Measurements from ENCODE around the gene ENTPD7.

ENTPD7 gene

DNA sequence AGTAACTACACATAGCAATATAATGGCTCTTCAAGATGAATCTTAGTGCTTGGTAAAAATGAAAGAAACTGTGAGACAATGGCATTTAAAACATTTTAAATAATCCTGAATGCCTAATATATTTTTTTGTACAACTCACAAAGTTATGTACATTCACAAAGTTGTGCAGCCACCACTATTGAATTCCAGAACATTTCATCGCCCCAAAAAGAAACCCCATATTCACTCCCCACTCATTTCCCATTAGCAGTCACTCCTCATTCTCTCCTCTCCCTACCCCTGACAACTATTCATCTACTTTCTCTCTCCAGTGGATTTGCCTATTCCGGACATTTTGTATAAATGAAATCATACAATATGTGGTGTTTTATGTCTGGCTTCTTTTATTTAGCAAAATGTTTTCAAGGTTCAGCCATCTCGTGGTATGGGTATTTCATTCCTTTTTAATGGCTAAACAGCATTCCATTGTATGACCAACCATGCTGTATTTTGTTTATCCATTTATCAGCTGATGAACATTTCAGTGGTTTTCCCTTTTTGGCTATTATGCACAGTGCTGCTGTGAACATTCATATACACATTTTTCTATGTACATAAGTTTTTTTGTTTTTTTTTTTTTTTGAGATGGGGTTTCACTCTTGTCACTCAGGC, 34.7 kb downstream of the ENTPD7 start:
- no peak overlapping the region for H3K27ac ChIP-seq (ENCODE audit: low read depth, low read length, severe bottlenecking)
- no peaks in the 10 kb centered on the region for H3K9me3 ChIP-seq (ENCODE audit: control insufficient read depth, low read length)
- peaks cover 58% of the 10 kb centered on the region for H3K36me3 ChIP-seq (ENCODE audit: control insufficient read depth, insufficient read depth, low read length)
- WGBS, 2 experiments (ENCODE audit: insufficient coverage in 2 of 2) = 94 to 100% methylated on average over 1 to 2 of the region's 3 CpGs
- no peaks in the 10 kb centered on the region for H3K4me1 ChIP-seq (ENCODE audit: control insufficient read depth, insufficient read depth, low read length, poor library complexity, severe bottlenecking)
- H3K4me3 ChIP-seq (ENCODE audit: extremely low read depth, insufficient read depth, low read length, poor library complexity, severe bottlenecking) = no peak overlapping the region

- Histone ChIP-seq H3K9me3 (ENCODE audit: control insufficient read depth, low read length) (no peaks in the 10 kb centered on the region), H3K36me3 (ENCODE audit: control insufficient read depth, insufficient read depth, low read length) (peaks cover 68% of the 10 kb centered on the region), H3K27ac (ENCODE audit: low read depth, low read length, severe bottlenecking) (no peak overlapping the region), H3K4me1 (ENCODE audit: control insufficient read depth, insufficient read depth, low read length, poor library complexity, severe bottlenecking) (no peaks in the 10 kb centered on the region), H3K4me3 (ENCODE audit: extremely low read depth, insufficient read depth, low read length, poor library complexity, severe bottlenecking) (no peak overlapping the region)
- 86 to 100% methylated on average over 1 to 5 of the region's 6 CpGs for WGBS, 2 experiments (ENCODE audit: insufficient coverage in 2 of 2)
Observed at GRCh38 chr10:99695761-99696160, 36.5 kb downstream of the ENTPD7 start.

- peaks cover 72% of the 10 kb centered on the region for H3K36me3 ChIP-seq (ENCODE audit: control insufficient read depth, insufficient read depth, low read length)
- H3K4me1 ChIP-seq (ENCODE audit: control insufficient read depth, insufficient read depth, low read length, poor library complexity, severe bottlenecking) = no peaks in the 10 kb centered on the region
- H3K4me3 ChIP-seq (ENCODE audit: extremely low read depth, insufficient read depth, low read length, poor library complexity, severe bottlenecking) = no peak overlapping the region
- H3K27ac ChIP-seq (ENCODE audit: low read depth, low read length, severe bottlenecking) = no peak overlapping the region
- WGBS, 2 experiments (ENCODE audit: insufficient coverage in 2 of 2) = 82 to 99% methylated on average over 3 to 7 of the region's 8 CpGs
- H3K9me3 ChIP-seq (ENCODE audit: control insufficient read depth, low read length) = no peaks in the 10 kb centered on the region
Observed at GRCh38 chr10:99698504-99699080, 39.3 kb downstream of the ENTPD7 start.

DNA sequence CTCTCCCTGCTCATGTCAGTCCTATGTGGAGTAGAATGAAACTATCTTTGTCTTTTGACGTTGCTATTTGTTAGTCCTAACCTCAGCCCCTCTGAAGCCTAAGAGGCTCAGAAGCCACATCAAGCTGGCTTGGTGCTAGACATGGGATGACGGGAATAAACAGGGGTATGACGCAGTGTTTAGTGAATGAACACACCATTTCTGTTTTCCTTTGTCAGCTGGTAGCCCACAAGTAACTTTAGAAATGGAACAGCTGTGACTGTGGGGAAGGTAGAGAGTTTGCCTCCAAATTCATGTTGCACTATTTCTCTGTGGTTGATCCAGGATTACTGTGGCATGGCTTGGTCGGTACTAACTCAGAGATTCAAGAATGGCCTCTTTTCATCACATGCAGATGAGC, 41.3 kb downstream of the ENTPD7 start:
- 96 to 100% methylated on average over 3 to 4 of the region's 4 CpGs for WGBS, 2 experiments (ENCODE audit: insufficient coverage in 2 of 2)
- Histone ChIP-seq H3K9me3 (ENCODE audit: control insufficient read depth, low read length) (no peaks in the 10 kb centered on the region), H3K27ac (ENCODE audit: low read depth, low read length, severe bottlenecking) (no peak overlapping the region), H3K36me3 (ENCODE audit: control insufficient read depth, insufficient read depth, low read length) (peaks cover 86% of the 10 kb centered on the region), H3K4me1 (ENCODE audit: control insufficient read depth, insufficient read depth, low read length, poor library complexity, severe bottlenecking) (no peaks in the 10 kb centered on the region), H3K4me3 (ENCODE audit: extremely low read depth, insufficient read depth, low read length, poor library complexity, severe bottlenecking) (no peak overlapping the region)

DNA sequence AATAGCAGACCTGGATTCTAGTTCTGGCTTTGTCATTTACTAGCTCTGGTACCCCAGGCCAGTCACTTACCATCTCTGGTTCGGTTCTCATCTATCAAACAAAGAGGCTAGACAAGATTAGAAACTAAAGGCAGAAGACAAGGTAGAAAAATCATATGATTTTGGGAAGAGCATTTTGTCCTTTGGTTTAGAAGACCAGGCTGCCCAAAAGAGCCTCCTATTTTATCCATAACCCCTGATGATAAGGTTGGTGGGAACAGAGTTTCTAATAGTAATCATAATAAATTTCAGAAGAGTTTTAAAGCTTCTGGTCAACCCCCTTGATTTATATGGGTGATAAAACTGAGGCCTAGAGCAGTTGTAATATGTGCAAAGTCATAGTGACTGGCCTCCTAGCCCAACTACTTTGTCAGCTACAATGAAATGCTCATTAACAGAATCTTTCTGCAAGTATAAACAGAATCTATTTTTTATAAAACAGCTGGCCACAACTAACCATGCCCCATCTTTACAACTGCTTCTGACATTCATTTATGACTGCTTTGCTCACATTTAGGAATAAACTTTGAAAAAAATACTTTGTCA, 49.2 kb downstream of the ENTPD7 start:
- H3K9me3 ChIP-seq (ENCODE audit: control insufficient read depth, low read length) = no peaks in the 10 kb centered on the region
- no peak overlapping the region for H3K27ac ChIP-seq (ENCODE audit: low read depth, low read length, severe bottlenecking)
- no CpG with 5 or more reads among the region's 1 CpG for WGBS, 2 experiments (ENCODE audit: insufficient coverage in 2 of 2)
- H3K4me1 ChIP-seq (ENCODE audit: control insufficient read depth, insufficient read depth, low read length, poor library complexity, severe bottlenecking) = no peaks in the 10 kb centered on the region
- peaks cover 73% of the 10 kb centered on the region for H3K36me3 ChIP-seq (ENCODE audit: control insufficient read depth, insufficient read depth, low read length)
- no peak overlapping the region for H3K4me3 ChIP-seq (ENCODE audit: extremely low read depth, insufficient read depth, low read length, poor library complexity, severe bottlenecking)

GRCh38 chr10:99709480-99710229, 50.3 kb downstream of the ENTPD7 start:
- Histone ChIP-seq H3K27ac (ENCODE audit: low read depth, low read length, severe bottlenecking) (no peak overlapping the region), H3K4me1 (ENCODE audit: control insufficient read depth, insufficient read depth, low read length, poor library complexity, severe bottlenecking) (no peaks in the 10 kb centered on the region), H3K36me3 (ENCODE audit: control insufficient read depth, insufficient read depth, low read length) (peaks cover 71% of the 10 kb centered on the region), H3K4me3 (ENCODE audit: extremely low read depth, insufficient read depth, low read length, poor library complexity, severe bottlenecking) (no peak overlapping the region), H3K9me3 (ENCODE audit: control insufficient read depth, low read length) (no peaks in the 10 kb centered on the region)
- 63 to 65% methylated on average over 4 of the region's 4 CpGs for WGBS, 2 experiments (ENCODE audit: insufficient coverage in 2 of 2)

- Histone ChIP-seq H3K4me3 (ENCODE audit: extremely low read depth, insufficient read depth, low read length, poor library complexity, severe bottlenecking) (no peak overlapping the region), H3K9me3 (ENCODE audit: control insufficient read depth, low read length) (no peaks in the 10 kb centered on the region), H3K4me1 (ENCODE audit: control insufficient read depth, insufficient read depth, low read length, poor library complexity, severe bottlenecking) (no peaks in the 10 kb centered on the region), H3K27ac (ENCODE audit: low read depth, low read length, severe bottlenecking) (no peak overlapping the region), H3K36me3 (ENCODE audit: control insufficient read depth, insufficient read depth, low read length) (peaks cover 69% of the 10 kb centered on the region)
Observed at GRCh38 chr10:99711129-99711719, 51.9 kb downstream of the ENTPD7 start.

- Histone ChIP-seq H3K4me1 (ENCODE audit: control insufficient read depth, insufficient read depth, low read length, poor library complexity, severe bottlenecking) (no peaks in the 10 kb centered on the region), H3K4me3 (ENCODE audit: extremely low read depth, insufficient read depth, low read length, poor library complexity, severe bottlenecking) (no peak overlapping the region), H3K9me3 (ENCODE audit: control insufficient read depth, low read length) (no peaks in the 10 kb centered on the region), H3K36me3 (ENCODE audit: control insufficient read depth, insufficient read depth, low read length) (peaks cover 87% of the 10 kb centered on the region), H3K27ac (ENCODE audit: low read depth, low read length, severe bottlenecking) (no peak overlapping the region)
- WGBS, 2 experiments (ENCODE audit: insufficient coverage in 2 of 2) = 92 to 95% methylated on average over 4 to 5 of the region's 5 CpGs
Observed at GRCh38 chr10:99714446-99714845, 55.1 kb downstream of the ENTPD7 start.

DNA sequence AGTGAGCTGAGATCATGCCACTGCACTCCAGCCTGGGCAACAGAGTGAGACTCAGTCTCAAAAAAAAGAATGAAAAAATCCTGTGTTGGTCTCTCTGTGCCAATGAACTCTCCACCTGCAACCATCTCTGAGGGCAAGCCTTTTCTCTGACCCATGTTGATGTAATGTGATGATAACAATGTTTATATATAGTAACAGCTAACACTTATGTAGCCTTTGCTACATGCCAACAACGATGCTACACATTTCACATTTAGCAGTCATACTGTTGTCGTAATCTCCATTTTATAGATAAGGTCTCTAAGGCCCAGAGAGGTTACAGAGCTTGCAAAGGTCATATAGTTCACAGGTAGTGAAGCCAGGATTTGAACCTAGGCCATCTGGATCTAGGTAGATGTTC, 61.1 kb downstream of the ENTPD7 start:
- Histone ChIP-seq H3K4me1 (ENCODE audit: control insufficient read depth, insufficient read depth, low read length, poor library complexity, severe bottlenecking) (no peaks in the 10 kb centered on the region), H3K27ac (ENCODE audit: low read depth, low read length, severe bottlenecking) (no peak overlapping the region), H3K36me3 (ENCODE audit: control insufficient read depth, insufficient read depth, low read length) (peaks cover 86% of the 10 kb centered on the region), H3K4me3 (ENCODE audit: extremely low read depth, insufficient read depth, low read length, poor library complexity, severe bottlenecking) (no peak overlapping the region), H3K9me3 (ENCODE audit: control insufficient read depth, low read length) (no peaks in the 10 kb centered on the region)
- WGBS, 2 experiments (ENCODE audit: insufficient coverage in 2 of 2) = 80 to 100% methylated on average over 1 of the region's 2 CpGs

- H3K27ac ChIP-seq (ENCODE audit: low read depth, low read length, severe bottlenecking) = no peak overlapping the region
- no peaks in the 10 kb centered on the region for H3K9me3 ChIP-seq (ENCODE audit: control insufficient read depth, low read length)
- no peaks in the 10 kb centered on the region for H3K4me1 ChIP-seq (ENCODE audit: control insufficient read depth, insufficient read depth, low read length, poor library complexity, severe bottlenecking)
- WGBS, 2 experiments (ENCODE audit: insufficient coverage in 2 of 2) = 100% methylated on average over 1 of the region's 1 CpG
- peaks cover 40% of the 10 kb centered on the region for H3K36me3 ChIP-seq (ENCODE audit: control insufficient read depth, insufficient read depth, low read length)
- H3K4me3 ChIP-seq (ENCODE audit: extremely low read depth, insufficient read depth, low read length, poor library complexity, severe bottlenecking) = no peak overlapping the region
Observed at GRCh38 chr10:99730026-99730425, 70.7 kb downstream of the ENTPD7 start.
